Motor neuron (in vitro differentiated cells): Measurements from ENCODE around the gene TMEM72. TPM values are rescaled to one million over a fixed set of nuclear protein-coding genes. Genes with fewer than 3 reads are reported as not detected.

Experiments used
- ATAC-seq, 8 experiments: fragments of 200-7000 bp; cut with Tn5 transposase; replicated peaks in 6 of 8; 2 replicates each; pipeline ENCODE4 v1.8.0; 2021; ENCODE audit warnings: mild to moderate bottlenecking in 8 of 8, moderate library complexity in 8 of 8
- H3K27ac ChIP-seq, 2 donors: fragments of 250-450 bp; sonication (Bioruptor Pico); 2 replicates each; pipeline ENCODE4 v1.9.0; 2021; ENCODE audit warnings: antibody characterized with exemption in 2 of 2, mild to moderate bottlenecking in 2 of 2, moderate library complexity in 1 of 2
- H3K4me1 ChIP-seq, 2 donors: fragments of 250-450 bp; sonication (Bioruptor Pico); replicated peaks in 1 of 2; 2 replicates each; pipeline ENCODE4 v1.6.1; 2021; ENCODE audit warnings: antibody characterized with exemption in 2 of 2, mild to moderate bottlenecking in 2 of 2, moderate library complexity in 1 of 2
- H3K4me3 ChIP-seq, 5 donors: fragments of 250-450 bp; sonication (Bioruptor Pico); 2 replicates each; pipeline ENCODE4 v1.9.0; 2021; ENCODE audit warnings: antibody characterized with exemption in 5 of 5, mild to moderate bottlenecking in 5 of 5, moderate library complexity in 4 of 5
- WGBS, 10 experiments: fragments of 450-650 bp; shearing (Covaris generic); methylation state at CpG; one replicate each; pipeline ENCODE4 v1.0.0; 2022; 5-methylcytosine and 5-hydroxymethylcytosine counted together
- in situ Hi-C, 9 experiments: fragments of 400-800 bp; cut with MboI; loops; one replicate each; pipeline ENCODE4 v1.15.0; 2021; ENCODE audit warnings: low sequenced_read_pairs in 9 of 9, low pct_unique_long_range_greater_than_20kb in 2 of 9; ENCODE audit not compliant: unreplicated experiment in 9 of 9
- total RNA-seq, 8 experiments: library from RNA; unstranded; fragments of 300-600 nt; gene quantifications; 2 replicates each; pipeline versions ENCODE4 v1.2.3 to v1.2.4, GENCODE V29; 2022

Gene TMEM72
- total RNA-seq, 8 experiments from 2014 or later, result 0.10 to 1.3 (median 0.24) TPM

DNA sequence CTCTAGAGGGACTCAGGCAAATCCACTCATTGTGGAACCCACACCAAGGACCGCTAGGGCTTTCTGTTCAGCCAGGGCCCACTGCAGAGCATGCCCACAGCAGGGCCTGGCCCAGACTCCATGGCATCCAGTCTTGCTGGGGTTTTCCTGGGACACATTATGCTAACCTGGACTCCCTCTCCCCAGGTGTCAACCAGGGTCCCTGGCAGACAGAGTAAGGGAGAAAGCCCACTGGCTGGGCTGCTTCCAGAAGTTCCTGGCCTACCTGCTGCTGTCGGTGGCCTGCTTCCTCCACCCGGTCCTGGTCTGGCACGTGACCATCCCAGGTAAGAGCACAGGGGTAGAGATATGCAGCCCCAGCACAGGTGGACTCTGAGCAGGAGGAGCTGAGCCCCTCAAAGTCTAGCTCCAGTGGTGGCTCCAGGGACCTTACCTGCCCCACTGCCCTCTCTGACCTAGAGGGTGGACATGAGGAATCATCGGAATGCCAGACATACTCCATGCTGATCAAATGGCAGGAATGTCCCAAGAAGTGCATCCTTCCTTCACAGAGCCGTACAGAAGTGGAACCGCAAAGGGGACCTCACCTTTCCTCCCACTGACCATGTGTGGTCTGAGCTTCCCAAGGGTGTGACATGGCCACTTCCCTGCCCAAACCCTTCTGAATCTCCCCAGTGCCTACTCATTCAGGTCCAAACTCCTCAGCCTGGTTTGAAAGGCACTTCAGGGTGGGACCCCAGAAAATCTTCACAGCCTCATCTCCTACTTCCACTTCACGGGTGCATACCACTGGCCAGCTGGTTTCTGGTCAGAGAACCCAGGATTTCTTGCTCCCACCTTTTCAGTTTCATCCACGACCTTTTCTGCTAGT, 22.5 kb downstream of the TMEM72 start:
- in situ Hi-C loops, result no loop called here
- no peak overlapping the region for H3K27ac ChIP-seq
- H3K4me3 ChIP-seq, result no peak overlapping the region
- ATAC-seq, result no peak
- WGBS, 10 experiments, result 0 to 100% (median 55%) methylated on average over 1 to 6 of the region's 9 CpGs; no CpG with 5 or more reads in 5 of the 10 experiments
- peaks cover 0 to 6% of the 10 kb centered on the region in 2 donors for H3K4me1 ChIP-seq

- in situ Hi-C loops, result no loop called here
- no peak for ATAC-seq
- peaks cover 0 to 6% of the 10 kb centered on the region in 2 donors for H3K4me1 ChIP-seq
- no peak overlapping the region for H3K27ac ChIP-seq
- H3K4me3 ChIP-seq, result no peak overlapping the region
- WGBS, 10 experiments, result 39 to 94% (median 91%) methylated on average over 2 to 10 of the region's 18 CpGs; no CpG with 5 or more reads in 4 of the 10 experiments
Observed at GRCh38 chr10:44934416-44935200, 23.5 kb downstream of the TMEM72 start.

- ATAC-seq, result peak in 5 of 8 experiments; percentile 11 to 38 (median 27)
- Histone ChIP-seq H3K27ac (no peak overlapping the region), H3K4me1 (peaks cover 0 to 6% of the 10 kb centered on the region in 2 donors), H3K4me3 (no peak overlapping the region)
- WGBS, 10 experiments, result 10 to 100% (median 90%) methylated on average over 1 to 2 of the region's 9 CpGs; no CpG with 5 or more reads in 5 of the 10 experiments
- in situ Hi-C loops, result no loop called here
Observed at GRCh38 chr10:44935201-44935965, 24.2 kb downstream of the TMEM72 start.

DNA sequence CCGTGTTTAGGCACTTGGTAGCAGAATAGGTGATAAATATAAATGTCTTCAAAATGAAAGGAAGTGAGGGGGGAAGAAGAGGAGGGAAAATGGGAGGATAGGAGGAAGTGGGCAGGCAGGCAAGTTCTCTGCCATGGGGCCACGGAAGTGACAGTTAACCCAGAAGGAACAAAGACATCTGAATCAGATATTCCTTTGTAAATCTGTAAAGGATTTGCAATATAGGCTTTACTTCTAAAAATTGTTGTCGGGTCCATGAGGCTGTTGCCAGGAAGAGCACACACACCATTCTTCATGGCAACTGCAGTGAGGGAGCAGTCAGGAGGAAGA, 24.8 kb downstream of the TMEM72 start:
- no peak for ATAC-seq
- H3K4me3 ChIP-seq, result no peak overlapping the region
- H3K4me1 ChIP-seq, result peaks cover 0 to 6% of the 10 kb centered on the region in 2 donors
- WGBS, 10 experiments, result 0 to 100% (median 60%) methylated on average over 1 to 3 of the region's 3 CpGs; no CpG with 5 or more reads in 1 of the 10 experiments
- in situ Hi-C loops, result no loop called here
- no peak overlapping the region for H3K27ac ChIP-seq

DNA sequence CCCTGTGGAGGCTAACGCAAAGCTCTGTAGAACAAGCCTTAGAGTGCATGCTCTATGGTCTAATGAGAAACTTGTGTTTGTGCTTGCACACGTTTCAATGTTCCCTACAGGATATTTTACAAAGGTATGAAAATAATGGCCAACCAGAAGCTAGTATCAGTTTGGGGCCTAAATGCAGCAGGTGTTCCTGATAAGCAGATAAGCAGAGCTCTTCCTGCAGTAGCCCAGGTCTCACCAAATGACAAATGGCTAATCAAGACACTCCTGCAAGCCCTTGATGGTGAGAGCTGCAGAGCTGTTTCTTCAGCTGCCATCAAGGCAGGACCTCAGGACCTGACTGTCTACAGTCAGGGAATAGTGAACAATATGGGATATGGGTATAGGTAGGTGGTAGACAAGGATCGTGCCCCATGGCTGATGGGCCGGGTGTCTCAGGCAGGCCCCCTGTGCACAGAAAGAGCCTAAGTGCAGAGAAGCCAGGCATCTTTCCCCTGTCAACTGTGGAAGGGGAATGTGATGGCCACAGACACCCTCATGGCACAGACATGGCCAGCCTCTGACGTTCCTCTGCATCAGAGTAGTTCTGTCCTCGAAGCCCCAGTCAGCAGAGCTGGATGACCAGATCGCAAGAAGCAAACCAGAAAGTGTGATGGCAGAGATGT, 25.3 kb downstream of the TMEM72 start:
- in situ Hi-C loops, result no loop called here
- no peak overlapping the region for H3K27ac ChIP-seq
- WGBS, 10 experiments, result 38 to 100% (median 80%) methylated on average over 1 to 5 of the region's 7 CpGs; no CpG with 5 or more reads in 1 of the 10 experiments

GRCh38 chr10:44937196-44938005, 26.3 kb downstream of the TMEM72 start:
- peaks cover 0 to 6% of the 10 kb centered on the region in 2 donors for H3K4me1 ChIP-seq
- no peak overlapping the region for H3K27ac ChIP-seq
- in situ Hi-C loops, result no loop called here
- 0 to 100% (median 64%) methylated on average over 1 to 7 of the region's 9 CpGs; no CpG with 5 or more reads in 2 of the 10 experiments for WGBS, 10 experiments
- no peak for ATAC-seq
- no peak overlapping the region for H3K4me3 ChIP-seq

More for the DNA sequence above, 25.3 kb downstream of the TMEM72 start:
- Histone ChIP-seq H3K4me3 (no peak overlapping the region), H3K4me1 (peaks cover 0 to 6% of the 10 kb centered on the region in 2 donors)
- ATAC-seq, result no peak

DNA sequence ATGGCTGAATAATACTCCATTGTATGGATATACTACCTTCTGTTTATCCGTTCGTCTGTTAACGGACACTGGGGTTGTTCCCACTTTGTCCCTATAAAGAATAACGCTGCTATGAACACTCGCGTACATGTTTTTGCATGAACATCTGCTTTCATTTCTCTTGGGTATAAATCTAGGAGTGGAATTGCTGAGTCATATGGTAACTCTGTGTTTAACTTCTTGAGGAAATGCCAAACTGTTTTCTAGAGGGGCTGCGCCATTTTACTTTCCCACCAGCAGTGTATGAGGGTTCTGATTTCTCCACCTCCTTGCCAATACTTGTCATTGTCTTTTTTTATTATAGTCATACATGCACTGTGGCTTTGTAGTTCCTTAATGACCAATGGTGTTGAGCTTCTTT, 27.8 kb downstream of the TMEM72 start:
- no peaks in the 10 kb centered on the region for H3K4me1 ChIP-seq
- H3K27ac ChIP-seq, result no peak overlapping the region
- 8 to 100% (median 87%) methylated on average over 1 to 7 of the region's 7 CpGs for WGBS, 10 experiments
- in situ Hi-C loops, result no loop called here
- no peak for ATAC-seq
- no peak overlapping the region for H3K4me3 ChIP-seq

DNA sequence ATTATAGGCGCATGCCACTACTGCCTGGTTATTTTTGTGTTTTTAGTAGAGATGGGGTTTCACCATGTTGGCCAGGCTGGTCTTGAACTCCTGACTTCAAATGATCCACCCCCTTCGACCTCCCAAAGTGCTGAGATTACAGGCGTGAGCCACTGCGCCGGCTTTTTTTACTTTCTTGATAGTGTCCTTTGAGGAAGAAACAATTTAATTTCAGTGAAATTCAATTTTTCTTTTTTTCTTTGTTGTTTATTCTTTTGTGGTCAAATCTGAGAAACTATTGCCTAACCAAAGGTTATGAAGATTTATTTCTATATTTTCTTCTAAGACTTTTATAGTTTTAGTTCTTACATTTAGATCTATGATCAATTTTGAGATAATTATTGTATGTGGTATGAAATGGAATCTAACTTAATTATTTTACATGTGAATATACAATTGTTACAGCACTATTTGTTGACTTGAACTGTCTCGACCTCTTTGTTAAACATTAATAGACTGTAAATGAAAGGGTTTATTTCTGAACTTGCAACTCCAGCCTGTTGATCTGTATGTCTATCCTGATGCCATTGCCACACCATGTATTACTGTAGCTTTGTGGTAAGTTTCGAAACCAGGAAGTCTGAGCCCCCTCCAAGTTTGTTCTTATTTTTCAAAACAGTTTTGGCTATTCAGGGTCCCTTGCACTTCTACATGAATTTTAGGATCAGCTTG, 28.7 kb downstream of the TMEM72 start:
- no peak for ATAC-seq
- WGBS, 10 experiments, result 0 to 100% (median 79%) methylated on average over 2 to 7 of the region's 7 CpGs; no CpG with 5 or more reads in 1 of the 10 experiments
- Histone ChIP-seq H3K27ac (no peak overlapping the region), H3K4me1 (no peaks in the 10 kb centered on the region), H3K4me3 (no peak overlapping the region)
- in situ Hi-C loops, result no loop called here

GRCh38 chr10:44944354-44944753, 33.2 kb downstream of the TMEM72 start:
- H3K27ac ChIP-seq, result no peak overlapping the region
- in situ Hi-C loops, result no loop called here
- H3K4me1 ChIP-seq, result no peaks in the 10 kb centered on the region
- 0 to 79% (median 43%) methylated on average over 1 of the region's 1 CpG; no CpG with 5 or more reads in 1 of the 10 experiments for WGBS, 10 experiments
- H3K4me3 ChIP-seq, result no peak overlapping the region
- ATAC-seq, result no peak

- in situ Hi-C loops, result no loop called here
- no peak overlapping the region for H3K4me3 ChIP-seq
- H3K4me1 ChIP-seq, result no peaks in the 10 kb centered on the region
- WGBS, 10 experiments, result 60 to 86% (median 82%) methylated on average over 1 to 2 of the region's 2 CpGs; no CpG with 5 or more reads in 6 of the 10 experiments
- no peak overlapping the region for H3K27ac ChIP-seq
- ATAC-seq, result no peak
Observed at GRCh38 chr10:44946205-44946604, 35.1 kb downstream of the TMEM72 start.

DNA sequence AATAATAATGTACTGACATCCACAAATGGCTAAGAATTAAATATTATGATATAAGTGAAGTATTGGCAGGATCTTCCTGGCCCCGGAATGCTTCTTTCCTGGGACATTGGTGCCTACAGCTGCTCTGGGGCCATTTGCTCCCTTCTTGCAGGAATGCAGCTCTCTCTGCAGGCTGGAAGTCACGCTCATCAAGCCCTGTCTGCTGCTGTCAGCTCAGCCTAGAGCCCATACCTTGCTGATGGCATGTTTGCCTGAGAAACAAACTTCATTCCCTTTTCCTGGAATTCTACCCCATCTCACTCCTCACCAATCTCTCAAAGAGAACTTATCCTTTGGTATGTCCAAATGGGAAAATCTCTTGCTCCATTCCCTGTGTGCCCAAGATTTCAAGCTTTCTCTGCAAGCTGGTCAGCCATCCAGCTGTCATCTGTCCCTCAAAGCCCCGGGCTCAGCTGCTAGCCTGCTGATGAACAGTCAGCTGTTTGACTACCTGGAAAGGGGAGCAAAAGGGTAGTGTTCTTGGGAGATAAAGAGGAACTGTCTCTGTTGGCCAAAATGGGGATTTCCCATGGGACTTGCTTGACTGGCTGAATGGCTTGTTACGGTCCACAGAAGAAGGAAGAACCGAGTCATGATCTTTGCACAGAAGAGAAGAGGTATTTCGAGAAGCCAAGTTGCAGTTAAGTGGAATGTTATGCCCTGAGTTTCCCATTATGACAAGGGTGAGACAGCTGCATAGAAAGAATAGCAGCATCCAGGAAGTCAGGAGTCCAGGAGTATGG, 36.4 kb downstream of the TMEM72 start:
- Histone ChIP-seq H3K4me3 (no peak overlapping the region), H3K27ac (no peak overlapping the region), H3K4me1 (peaks cover 0 to under 1% of the 10 kb centered on the region in 2 donors)
- in situ Hi-C loops, result no loop called here
- WGBS, 10 experiments, result 22 to 100% (median 83%) methylated on average over 1 to 4 of the region's 6 CpGs
- no peak for ATAC-seq
